Measurements from ENCODE around the gene LDB2.

Gene LDB2

DNA sequence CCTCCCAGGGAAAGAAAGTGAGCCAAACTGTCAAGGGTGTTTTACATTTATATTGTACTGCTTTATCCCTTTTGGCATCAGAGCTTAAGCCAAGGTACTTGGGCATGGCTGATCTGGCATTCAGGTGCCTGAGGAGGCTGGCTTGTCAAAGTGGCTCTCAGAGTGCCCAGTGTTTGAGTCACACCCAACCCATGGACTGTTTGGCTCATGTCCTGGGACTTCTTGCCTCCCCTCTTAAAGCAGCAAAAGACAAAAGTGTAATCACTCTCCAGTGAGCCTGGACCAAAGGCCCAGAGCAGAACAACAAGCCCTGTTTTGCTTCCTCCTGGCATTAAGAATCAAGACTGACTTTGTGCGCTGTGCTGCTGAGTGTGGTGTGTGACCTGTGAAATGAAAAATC is 360.5 kb downstream of the LDB2 start:
- TF ChIP-seq EZH2 (optimal IDR thresholded peaks at IDR 0.05; ENCODE audit: low read depth, low read length) (no peak), EZH2phosphoT487 (IDR thresholded peaks at IDR 0.05; ENCODE audit: low read length) (no peak), CTCF (IDR thresholded peaks at IDR 0.05; ENCODE audit: low read length) (no peak)
- H3K9me3 ChIP-seq (replicated peaks; ENCODE audit: insufficient read depth, low read length): no peaks in the 10 kb centered on the region
- no peak overlapping the region for H2AFZ ChIP-seq (ENCODE audit: low read length)
- DNase-seq: no peak
- H3K9ac ChIP-seq (ENCODE audit: low read length): no peak overlapping the region
- H3K27ac ChIP-seq (ENCODE audit: low read length): no peak overlapping the region
- no peak overlapping the region for H3K4me3 ChIP-seq (ENCODE audit: low read length)
- no peaks in the 10 kb centered on the region for H3F3A ChIP-seq (ENCODE audit: insufficient read depth, low read length)
- H3K4me2 ChIP-seq (ENCODE audit: low read depth, low read length): no peak overlapping the region
- no peaks in the 10 kb centered on the region for H3K9me2 ChIP-seq (replicated peaks; ENCODE audit: insufficient read depth, low read length)
- H3K27me3 ChIP-seq (replicated peaks; ENCODE audit: insufficient read depth, low read length): no peaks in the 10 kb centered on the region
- H4K20me1 ChIP-seq (ENCODE audit: insufficient read depth, low read length): no peaks in the 10 kb centered on the region
- no peaks in the 10 kb centered on the region for H3K79me2 ChIP-seq (ENCODE audit: low read length)
- H3K4me1 ChIP-seq (ENCODE audit: low read length): no peaks in the 10 kb centered on the region
- H3K36me3 ChIP-seq (replicated peaks; ENCODE audit: insufficient read depth, low read length): no peaks in the 10 kb centered on the region

DNA sequence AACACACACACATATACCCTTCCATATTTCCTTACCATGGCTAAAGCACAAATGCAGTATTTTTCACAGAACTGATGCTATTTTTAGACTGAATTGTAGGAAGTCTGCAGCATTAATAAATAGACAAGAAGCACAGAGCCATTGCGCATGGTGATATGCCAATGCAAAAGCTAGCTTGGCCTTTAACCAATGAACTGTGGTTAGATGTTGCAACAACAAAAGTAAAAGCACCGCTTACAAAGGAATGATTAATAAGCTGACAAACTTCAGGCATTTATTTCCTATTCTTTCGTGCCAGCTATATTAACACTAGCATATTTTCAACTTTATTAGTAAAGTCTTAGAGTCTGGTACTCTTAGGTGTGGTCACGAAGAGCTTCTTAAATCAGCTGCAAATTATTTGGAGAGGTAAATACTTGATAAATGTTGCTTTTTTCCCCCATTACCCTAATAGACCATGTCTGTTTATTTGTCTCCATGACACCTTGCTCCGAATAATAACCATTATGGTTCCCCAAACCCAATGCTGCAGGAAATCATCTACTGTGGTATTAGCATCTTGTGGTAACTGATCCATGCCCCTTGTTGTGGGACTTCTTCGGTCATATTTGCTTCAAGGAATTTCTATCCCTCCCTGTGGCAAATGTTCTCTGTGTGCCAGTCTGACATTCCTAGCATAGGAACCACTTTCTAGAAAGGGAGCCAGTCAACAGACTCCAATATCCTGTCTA is 366.0 kb downstream of the LDB2 start:
- Histone ChIP-seq H3K4me3 (ENCODE audit: low read length) (no peak overlapping the region), H3K4me1 (ENCODE audit: low read length) (no peaks in the 10 kb centered on the region), H3K9ac (ENCODE audit: low read length) (no peak overlapping the region), H4K20me1 (ENCODE audit: insufficient read depth, low read length) (no peaks in the 10 kb centered on the region), H3K9me3 (replicated peaks; ENCODE audit: insufficient read depth, low read length) (no peaks in the 10 kb centered on the region), H3K4me2 (ENCODE audit: low read depth, low read length) (no peak overlapping the region), H3K27ac (ENCODE audit: low read length) (no peak overlapping the region), H3K9me2 (replicated peaks; ENCODE audit: insufficient read depth, low read length) (no peaks in the 10 kb centered on the region), H3K79me2 (ENCODE audit: low read length) (no peaks in the 10 kb centered on the region), H3F3A (ENCODE audit: insufficient read depth, low read length) (no peaks in the 10 kb centered on the region), H3K36me3 (replicated peaks; ENCODE audit: insufficient read depth, low read length) (no peaks in the 10 kb centered on the region), H2AFZ (ENCODE audit: low read length) (no peak overlapping the region), H3K27me3 (replicated peaks; ENCODE audit: insufficient read depth, low read length) (no peaks in the 10 kb centered on the region)
- TF ChIP-seq EZH2 (optimal IDR thresholded peaks at IDR 0.05; ENCODE audit: low read depth, low read length): no peak
- no peak for TF ChIP-seq EZH2phosphoT487 (IDR thresholded peaks at IDR 0.05; ENCODE audit: low read length)
- no peak for TF ChIP-seq CTCF (IDR thresholded peaks at IDR 0.05; ENCODE audit: low read length)
- no peak for DNase-seq

DNA sequence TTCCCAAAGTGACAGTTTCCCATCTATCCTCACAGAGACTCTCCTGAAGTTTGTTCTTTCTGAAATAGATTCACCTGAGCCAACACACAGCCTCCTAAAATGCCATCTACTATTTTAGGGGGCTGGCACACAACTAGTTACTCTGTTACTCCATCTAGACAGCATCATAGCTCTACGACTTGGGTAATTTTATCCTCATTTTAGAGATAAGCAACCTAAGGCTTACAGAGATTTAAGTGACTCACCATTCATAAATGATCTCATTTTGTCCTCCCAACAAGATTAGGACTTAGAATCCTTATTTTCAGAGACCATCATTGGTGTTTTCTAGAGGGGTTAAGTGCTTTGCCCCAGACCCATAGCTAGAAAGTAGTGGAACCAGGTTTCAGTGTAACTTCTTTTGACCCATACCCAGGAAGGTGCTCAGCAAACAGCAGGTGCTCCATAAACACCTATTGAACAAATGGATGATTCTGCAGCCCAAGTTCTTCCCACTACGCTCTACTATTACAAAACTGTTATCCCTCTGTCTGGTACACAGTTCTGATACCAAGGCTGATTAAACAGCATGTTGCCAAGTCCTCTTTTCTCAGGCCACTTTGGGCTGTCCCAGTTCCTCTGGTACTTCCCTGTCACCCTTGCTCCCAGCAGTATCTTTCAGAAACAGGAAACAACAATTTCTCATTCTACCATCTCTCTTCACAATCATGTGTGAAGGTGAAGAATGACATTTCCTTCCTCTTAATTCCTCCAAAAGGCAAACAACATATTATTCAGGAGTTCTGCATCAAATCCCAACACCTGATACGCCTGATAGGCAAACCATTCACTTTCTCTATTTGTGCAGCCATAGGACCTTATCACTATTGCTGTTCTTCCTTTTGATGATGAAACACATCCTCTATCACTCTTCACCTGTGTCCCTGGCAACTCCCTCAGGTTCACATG is 367.5 kb downstream of the LDB2 start:
- no peak for DNase-seq
- Histone ChIP-seq H4K20me1 (ENCODE audit: insufficient read depth, low read length) (no peaks in the 10 kb centered on the region), H2AFZ (ENCODE audit: low read length) (no peak overlapping the region), H3K9ac (ENCODE audit: low read length) (no peak overlapping the region), H3K36me3 (replicated peaks; ENCODE audit: insufficient read depth, low read length) (no peaks in the 10 kb centered on the region), H3K27me3 (replicated peaks; ENCODE audit: insufficient read depth, low read length) (no peaks in the 10 kb centered on the region), H3K4me1 (ENCODE audit: low read length) (no peaks in the 10 kb centered on the region), H3K4me3 (ENCODE audit: low read length) (no peak overlapping the region), H3F3A (ENCODE audit: insufficient read depth, low read length) (no peaks in the 10 kb centered on the region), H3K4me2 (ENCODE audit: low read depth, low read length) (no peak overlapping the region), H3K9me2 (replicated peaks; ENCODE audit: insufficient read depth, low read length) (no peaks in the 10 kb centered on the region), H3K79me2 (ENCODE audit: low read length) (no peaks in the 10 kb centered on the region), H3K27ac (ENCODE audit: low read length) (no peak overlapping the region), H3K9me3 (replicated peaks; ENCODE audit: insufficient read depth, low read length) (no peaks in the 10 kb centered on the region)
- TF ChIP-seq EZH2phosphoT487 (IDR thresholded peaks at IDR 0.05; ENCODE audit: low read length) (no peak), CTCF (IDR thresholded peaks at IDR 0.05; ENCODE audit: low read length) (no peak), EZH2 (optimal IDR thresholded peaks at IDR 0.05; ENCODE audit: low read depth, low read length) (no peak)

Data from MM.1S (cell line).